Skeletal muscle cell (primary cell): ENCODE data around the gene DCLRE1A.

Source experiments
- DNase-seq: peaks from one replicate; pipeline ENCODE4 v3.0.0-alpha.2; 2010; ENCODE audit warnings: low read depth
- H3K4me3 ChIP-seq: 2 replicates; pipeline ENCODE4 v1.5.1; 2011; ENCODE audit warnings: low read depth, mild to moderate bottlenecking, control low read depth, low read length, moderate library complexity

The DCLRE1A gene

GRCh38 chr10:113808168-113808567, 45.7 kb downstream of the DCLRE1A start:
- DNase-seq = no peak

DNA sequence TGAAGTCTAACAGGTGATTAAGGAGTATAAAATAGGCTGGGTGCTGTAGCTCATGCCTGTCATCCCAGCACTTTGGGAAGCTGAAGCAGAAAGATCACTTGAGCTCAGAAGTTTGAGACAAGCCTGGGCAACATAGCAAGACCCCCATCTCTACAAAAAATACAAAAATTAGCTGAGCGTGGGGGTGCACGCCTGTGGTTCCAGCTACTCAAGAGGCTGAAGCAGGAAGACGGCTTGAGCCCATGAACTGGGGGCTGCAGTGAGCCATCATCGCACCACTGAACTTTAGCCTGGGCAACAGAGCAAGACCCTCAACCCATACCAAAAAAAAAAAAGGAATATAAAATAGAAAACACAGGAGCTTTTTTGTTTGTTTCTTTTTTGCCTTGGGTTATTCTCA, 47.4 kb downstream of the DCLRE1A start:
- no peak overlapping the region for H3K4me3 ChIP-seq

More at GRCh38 chr10:113808168-113808567, 45.7 kb downstream of the DCLRE1A start:
- H3K4me3 ChIP-seq = no peak overlapping the region

GRCh38 chr10:113802997-113803396, 50.9 kb downstream of the DCLRE1A start:
- no peak overlapping the region for H3K4me3 ChIP-seq
- DNase-seq = no peak

More for the DNA sequence above, 47.4 kb downstream of the DCLRE1A start:
- DNase-seq = no peak

GRCh38 chr10:113801569-113801968, 52.3 kb downstream of the DCLRE1A start:
- no peak overlapping the region for H3K4me3 ChIP-seq
- no peak for DNase-seq

GRCh38 chr10:113791691-113792090, 62.2 kb downstream of the DCLRE1A start:
- H3K4me3 ChIP-seq = no peak overlapping the region
- no peak for DNase-seq

- H3K4me3 ChIP-seq = no peak overlapping the region
- DNase-seq = peak; percentile 95
Observed at GRCh38 chr10:113788604-113789083, 65.2 kb downstream of the DCLRE1A start.
